ENCODE data around the gene NRF1.

NRF1 gene

DNA sequence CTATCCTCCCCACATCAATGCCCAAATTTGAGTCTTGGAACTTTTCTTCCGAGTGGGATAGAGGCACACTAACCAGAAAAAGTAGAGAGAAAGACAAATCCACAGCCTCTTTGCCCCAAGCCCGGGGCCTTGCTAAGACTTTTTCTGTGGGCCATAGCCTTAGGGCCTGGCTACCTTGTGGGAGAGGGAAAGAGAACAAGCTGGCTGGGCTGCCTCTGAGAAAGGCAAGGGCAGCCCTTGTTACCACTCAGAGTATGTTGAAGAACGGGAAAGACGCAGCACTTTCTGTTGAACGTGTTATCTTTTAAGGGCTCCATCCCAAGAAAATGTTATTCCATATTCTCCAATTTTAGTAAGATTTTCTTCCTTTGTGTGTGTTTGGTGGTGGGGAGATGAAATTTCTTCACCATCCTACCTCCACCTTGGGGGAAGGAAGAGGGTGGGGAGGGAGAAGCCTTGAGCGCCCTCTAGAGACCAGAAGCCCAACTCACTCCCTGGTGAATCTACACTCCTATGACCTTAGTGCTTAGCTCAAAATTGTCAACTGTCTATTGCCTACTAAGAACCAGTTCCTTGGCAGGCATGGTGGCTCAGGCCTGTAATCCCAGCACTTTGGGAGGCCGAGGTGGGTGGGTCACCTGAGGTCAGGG lies 3.9 kb upstream of the NRF1 start:
- H3K4me2 ChIP-seq (ENCODE audit: low read length), result no peak overlapping the region

DNA sequence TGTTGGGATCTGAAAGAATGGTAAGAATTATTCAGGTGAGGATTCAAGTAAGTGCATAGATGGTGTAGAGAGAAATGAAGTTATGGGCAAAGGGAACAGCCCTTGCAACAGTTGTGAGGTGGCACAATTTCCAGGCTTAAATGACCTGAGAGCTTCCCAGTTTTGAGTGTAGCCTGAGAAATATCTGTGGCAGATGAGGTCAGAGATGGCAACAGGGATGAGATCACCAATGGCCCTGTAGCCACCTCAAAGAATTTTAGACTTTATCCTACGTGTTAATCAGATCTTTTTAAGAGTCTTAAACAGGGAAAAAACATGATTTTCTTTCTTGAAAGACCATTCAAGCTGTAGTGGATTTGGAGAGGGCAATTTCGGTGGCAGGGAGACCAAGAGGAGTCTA lies 1.9 kb upstream of the NRF1 start:
- no peak overlapping the region for H3K9ac ChIP-seq (ENCODE audit: low read length)
- no peaks in the 10 kb centered on the region for H3K9me2 ChIP-seq (ENCODE audit: low read depth, low read length)
- no peak overlapping the region for H2AFZ ChIP-seq (ENCODE audit: low read length)
- no peaks in the 10 kb centered on the region for H3K9me3 ChIP-seq (ENCODE audit: low read length)
- H4K20me1 ChIP-seq (ENCODE audit: insufficient read depth, low read length), result no peaks in the 10 kb centered on the region
- H3K36me3 ChIP-seq (ENCODE audit: insufficient read depth, low read length), result peaks cover 45% of the 10 kb centered on the region
- peak overlapping the region; percentile 86; the same call in 1 of the 2 replicates for H3K4me2 ChIP-seq (ENCODE audit: low read length)
- H3K27ac ChIP-seq (ENCODE audit: low read depth, low read length, poor library complexity, severe bottlenecking), result no peak overlapping the region
- peaks cover 34% of the 10 kb centered on the region for H3K4me1 ChIP-seq (ENCODE audit: insufficient read depth, low read length, severe bottlenecking)
- H3K79me2 ChIP-seq (ENCODE audit: insufficient read depth, low read length), result peaks cover 30% of the 10 kb centered on the region
- H3K27me3 ChIP-seq (ENCODE audit: insufficient read depth, low read length), result no peaks in the 10 kb centered on the region
- H3F3A ChIP-seq (ENCODE audit: insufficient read depth, low read length), result no peaks in the 10 kb centered on the region
- TF ChIP-seq EZH2 (IDR thresholded peaks at IDR 0.05; ENCODE audit: borderline replicate concordance, low read length), result no peak
- TF ChIP-seq, protein P1, sequence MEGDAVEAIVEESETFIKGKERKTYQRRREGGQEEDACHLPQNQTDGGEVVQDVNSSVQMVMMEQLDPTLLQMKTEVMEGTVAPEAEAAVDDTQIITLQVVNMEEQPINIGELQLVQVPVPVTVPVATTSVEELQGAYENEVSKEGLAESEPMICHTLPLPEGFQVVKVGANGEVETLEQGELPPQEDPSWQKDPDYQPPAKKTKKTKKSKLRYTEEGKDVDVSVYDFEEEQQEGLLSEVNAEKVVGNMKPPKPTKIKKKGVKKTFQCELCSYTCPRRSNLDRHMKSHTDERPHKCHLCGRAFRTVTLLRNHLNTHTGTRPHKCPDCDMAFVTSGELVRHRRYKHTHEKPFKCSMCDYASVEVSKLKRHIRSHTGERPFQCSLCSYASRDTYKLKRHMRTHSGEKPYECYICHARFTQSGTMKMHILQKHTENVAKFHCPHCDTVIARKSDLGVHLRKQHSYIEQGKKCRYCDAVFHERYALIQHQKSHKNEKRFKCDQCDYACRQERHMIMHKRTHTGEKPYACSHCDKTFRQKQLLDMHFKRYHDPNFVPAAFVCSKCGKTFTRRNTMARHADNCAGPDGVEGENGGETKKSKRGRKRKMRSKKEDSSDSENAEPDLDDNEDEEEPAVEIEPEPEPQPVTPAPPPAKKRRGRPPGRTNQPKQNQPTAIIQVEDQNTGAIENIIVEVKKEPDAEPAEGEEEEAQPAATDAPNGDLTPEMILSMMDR (IDR thresholded peaks at IDR 0.05; ENCODE audit: low read length), result no peak
- H3K4me3 ChIP-seq (ENCODE audit: low read depth, low read length, poor library complexity, severe bottlenecking), result no peak overlapping the region

More for the DNA sequence above, 3.9 kb upstream of the NRF1 start:
- no peak overlapping the region for H3K4me3 ChIP-seq (ENCODE audit: low read depth, low read length, poor library complexity, severe bottlenecking)
- H3K27ac ChIP-seq (ENCODE audit: low read depth, low read length, poor library complexity, severe bottlenecking), result no peak overlapping the region
- peaks cover 10% of the 10 kb centered on the region for H3K79me2 ChIP-seq (ENCODE audit: insufficient read depth, low read length)
- H4K20me1 ChIP-seq (ENCODE audit: insufficient read depth, low read length), result no peaks in the 10 kb centered on the region
- H3K36me3 ChIP-seq (ENCODE audit: insufficient read depth, low read length), result peaks cover 45% of the 10 kb centered on the region
- H3K27me3 ChIP-seq (ENCODE audit: insufficient read depth, low read length), result no peaks in the 10 kb centered on the region
- no peaks in the 10 kb centered on the region for H3K9me2 ChIP-seq (ENCODE audit: low read depth, low read length)
- TF ChIP-seq, protein P1 (IDR thresholded peaks at IDR 0.05; ENCODE audit: low read length), result peak; percentile 90
- no peak for TF ChIP-seq EZH2 (IDR thresholded peaks at IDR 0.05; ENCODE audit: borderline replicate concordance, low read length)
- no peaks in the 10 kb centered on the region for H3K9me3 ChIP-seq (ENCODE audit: low read length)
- H3K9ac ChIP-seq (ENCODE audit: low read length), result no peak overlapping the region
- no peaks in the 10 kb centered on the region for H3F3A ChIP-seq (ENCODE audit: insufficient read depth, low read length)
- peaks cover 14% of the 10 kb centered on the region for H3K4me1 ChIP-seq (ENCODE audit: insufficient read depth, low read length, severe bottlenecking)
- H2AFZ ChIP-seq (ENCODE audit: low read length), result no peak overlapping the region

DNA sequence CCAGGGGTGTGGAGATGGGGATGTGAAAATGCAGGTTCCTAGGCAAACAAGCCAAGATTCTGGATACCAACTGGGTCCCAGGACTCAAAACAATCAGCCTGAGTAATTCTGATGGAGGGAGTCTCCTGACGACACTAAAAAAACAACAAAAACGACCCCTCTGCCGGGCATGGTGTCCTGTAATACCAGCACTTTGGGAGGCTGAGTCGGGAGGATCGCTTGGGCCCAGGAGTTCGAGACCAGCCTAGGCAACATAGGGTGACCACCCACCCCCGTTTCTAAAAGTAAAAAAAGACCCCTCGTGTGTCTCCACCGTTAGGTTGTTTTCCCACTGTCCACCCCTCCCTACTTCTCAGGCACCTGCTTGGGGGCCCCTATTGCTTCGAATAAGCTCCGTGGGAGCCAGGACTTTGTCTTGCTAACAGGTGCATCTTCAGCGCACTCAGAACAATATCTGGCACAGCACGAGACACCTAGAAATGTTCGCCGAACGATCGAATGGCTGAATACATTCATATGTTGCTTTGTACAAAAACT lies 743 bp upstream of the NRF1 start:
- peaks cover 45% of the 10 kb centered on the region for H3K36me3 ChIP-seq (ENCODE audit: insufficient read depth, low read length)
- H2AFZ ChIP-seq (ENCODE audit: low read length), result peak overlapping the region; percentile 5; the same call in 1 of the 2 replicates
- H3K27ac ChIP-seq (ENCODE audit: low read depth, low read length, poor library complexity, severe bottlenecking), result peak overlapping the region; percentile 70
- H3K9me2 ChIP-seq (ENCODE audit: low read depth, low read length), result no peaks in the 10 kb centered on the region
- H4K20me1 ChIP-seq (ENCODE audit: insufficient read depth, low read length), result no peaks in the 10 kb centered on the region
- peak overlapping the region; percentile 81 for H3K4me3 ChIP-seq (ENCODE audit: low read depth, low read length, poor library complexity, severe bottlenecking)
- H3K4me2 ChIP-seq (ENCODE audit: low read length), result peak overlapping the region; percentile 86
- H3K4me1 ChIP-seq (ENCODE audit: insufficient read depth, low read length, severe bottlenecking), result peaks cover 45% of the 10 kb centered on the region
- peak overlapping the region; percentile 86 for H3K9ac ChIP-seq (ENCODE audit: low read length)
- H3F3A ChIP-seq (ENCODE audit: insufficient read depth, low read length), result no peaks in the 10 kb centered on the region; the same call in 1 of the 2 replicates
- H3K79me2 ChIP-seq (ENCODE audit: insufficient read depth, low read length), result peaks cover 41% of the 10 kb centered on the region
- TF ChIP-seq, protein P1 (IDR thresholded peaks at IDR 0.05; ENCODE audit: low read length), result no peak
- no peak for TF ChIP-seq EZH2 (IDR thresholded peaks at IDR 0.05; ENCODE audit: borderline replicate concordance, low read length)
- H3K27me3 ChIP-seq (ENCODE audit: insufficient read depth, low read length), result no peaks in the 10 kb centered on the region
- H3K9me3 ChIP-seq (ENCODE audit: low read length), result no peaks in the 10 kb centered on the region
